OCI-LY7 (cell line): ENCODE data around the gene SMC6. TPM values are rescaled to one million over a fixed set of nuclear protein-coding genes. Genes with fewer than 3 reads are reported as not detected.

Experiments used
- BruUV-seq: library from RNA; stranded (reverse); fragments of 400-500 nt; replicated peaks from 2 replicates; lab custom pipeline; 2021; lab: Mats Ljungman, UMichigan
- CTCF ChIA-PET: fragments of 300-600 bp; sonication (Branson Sonifier 250); formaldehyde crosslinking; loops from one replicate; lab custom pipeline; 2022; ENCODE audit warnings: antibody characterized with exemption; ENCODE audit not compliant: unreplicated experiment; lab: Charles Lee
- POLR2A ChIA-PET: fragments of 300-600 bp; sonication (Branson Sonifier 250); formaldehyde crosslinking; loops from one replicate; lab custom pipeline; 2022; ENCODE audit warnings: antibody characterized with exemption; lab: Charles Lee
- DNase-seq: peaks from one replicate; pipeline ENCODE4 v3.0.0-alpha.2; 2015; ENCODE audit warnings: low spot score
- H2AFZ ChIP-seq: fragments of 200-600 bp; sonication (generic), shearing (Covaris generic); 2 replicates; pipeline ENCODE4 v1.6.1; 2014; ENCODE audit warnings: mild to moderate bottlenecking, antibody characterized with exemption, low read length, moderate library complexity
- H3K27ac ChIP-seq: fragments of 200-600 bp; sonication (generic); 2 replicates; pipeline ENCODE4 v1.5.1; 2014; ENCODE audit warnings: mixed run types, low read depth, mild to moderate bottlenecking, moderate library complexity, low read length, inconsistent platforms; ENCODE audit not compliant: poor library complexity, severe bottlenecking
- H3K36me3 ChIP-seq: fragments of 200-600 bp; sonication (generic); 2 replicates; pipeline ENCODE4 v1.6.1; 2014; ENCODE audit warnings: mild to moderate bottlenecking, antibody characterized with exemption, low read length, moderate library complexity, mixed read lengths; ENCODE audit not compliant: insufficient read depth
- H3K4me1 ChIP-seq: fragments of 200-600 bp; sonication (generic); 2 replicates; pipeline ENCODE4 v1.5.1; 2014; ENCODE audit warnings: mild to moderate bottlenecking, low read length; ENCODE audit not compliant: insufficient read depth, poor library complexity, severe bottlenecking
- H3K4me2 ChIP-seq: fragments of 200-600 bp; sonication (generic); 2 replicates; pipeline ENCODE4 v1.6.1; 2014; ENCODE audit warnings: mild to moderate bottlenecking, low read length
- H3K4me3 ChIP-seq: fragments of 200-600 bp; sonication (generic); 2 replicates; pipeline ENCODE4 v1.5.1; 2014; ENCODE audit warnings: mild to moderate bottlenecking, low read depth, low read length; ENCODE audit not compliant: poor library complexity, severe bottlenecking
- H3K79me2 ChIP-seq: fragments of 200-600 bp; sonication (generic); 2 replicates; pipeline ENCODE4 v1.6.1; 2016; ENCODE audit warnings: low read depth, mild to moderate bottlenecking, low read length, moderate library complexity, mixed read lengths; ENCODE audit not compliant: insufficient read depth
- H3K9me2 ChIP-seq: fragments of 200-600 bp; sonication (generic); 2 replicates; pipeline ENCODE4 v1.6.1; 2016; ENCODE audit warnings: mild to moderate bottlenecking, low read length, mixed read lengths; ENCODE audit not compliant: insufficient read depth
- H3K9me3 ChIP-seq: fragments of 200-600 bp; sonication (generic); 2 replicates; pipeline ENCODE4 v1.6.1; 2014; ENCODE audit warnings: mild to moderate bottlenecking, mixed run types, low read length, mixed read lengths
- H4K20me1 ChIP-seq: fragments of 200-600 bp; sonication (generic); 2 replicates; pipeline ENCODE4 v1.6.1; 2014; ENCODE audit warnings: mild to moderate bottlenecking, antibody characterized with exemption, low read length, moderate library complexity, mixed read lengths; ENCODE audit not compliant: insufficient read depth
- CTCF ChIP-seq: fragments of 200-600 bp; sonication (generic); conservative IDR thresholded peaks from 2 replicates; pipeline ENCODE4 v1.5.1; 2014; ENCODE audit warnings: mild to moderate bottlenecking, antibody characterized with exemption, low read length, moderate library complexity, mixed read lengths
- EZH2phosphoT487 ChIP-seq: fragments of 200-600 bp; sonication (generic); IDR thresholded peaks from 2 replicates; pipeline ENCODE4 v1.6.1; 2018; ENCODE audit warnings: low read depth, borderline replicate concordance, mild to moderate bottlenecking, mixed run types, antibody characterized with exemption, low read length, moderate library complexity, mixed read lengths
- intact Hi-C: fragments of 100-400 bp; cut with micrococcal nuclease; formaldehyde crosslinking; loops from one replicate; pipeline ENCODE4 v1.10.0; 2022; ENCODE audit not compliant: unreplicated experiment
- total RNA-seq, 2 experiments: library from RNA; depleted of rRNA in 1 of 2; stranded (reverse); fragments of >200 nt in 1 of 2; shearing (Covaris generic) in 1 of 2; gene quantifications; 2 replicates each; pipeline ENCODE4 v1.2.3, GENCODE V29; 2014 to 2022

SMC6 gene
- total RNA-seq, 2 experiments from 2014 or later, result 37.0 to 62.4 TPM

DNA sequence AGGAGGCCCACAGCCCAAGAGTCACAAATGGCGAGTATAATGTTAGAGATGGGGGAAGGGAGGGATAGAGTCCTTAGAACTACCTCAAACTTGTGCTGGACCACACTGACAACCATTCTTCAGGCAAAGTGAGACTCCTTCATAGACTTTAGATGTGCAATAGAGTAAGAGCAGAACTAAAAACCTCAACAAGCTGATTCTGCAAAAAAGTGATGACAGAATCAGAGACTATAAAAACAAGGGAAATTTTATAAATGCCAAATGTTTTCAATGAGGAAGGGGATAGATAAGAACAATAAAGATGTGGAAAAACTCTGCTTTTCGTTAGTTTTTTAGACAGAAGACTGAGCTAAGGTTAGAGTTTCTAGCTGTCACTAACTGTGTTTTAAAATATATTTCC, 17.7 kb downstream of the SMC6 start:
- H3K9me2 ChIP-seq, result no peaks in the 10 kb centered on the region
- H3K9me3 ChIP-seq, result no peaks in the 10 kb centered on the region
- H4K20me1 ChIP-seq, result no peaks in the 10 kb centered on the region
- no peak overlapping the region for H3K4me3 ChIP-seq
- intact Hi-C loops, result no loop called here
- POLR2A ChIA-PET, result interaction anchor here (0.8 to 1.4 kb wide), 4 partner anchors 11 to 53 kb away, joined by 3 to 5 read pairs (median 4); partner anchors contain the start of gene GEN1
- H3K36me3 ChIP-seq, result peaks cover 97% of the 10 kb centered on the region
- TF ChIP-seq CTCF (no peak), EZH2phosphoT487 (no peak)
- H3K4me1 ChIP-seq, result no peaks in the 10 kb centered on the region
- H3K27ac ChIP-seq, result no peak overlapping the region
- no peaks in the 10 kb centered on the region for H3K79me2 ChIP-seq
- no peak overlapping the region for H3K4me2 ChIP-seq
- H2AFZ ChIP-seq, result no peak overlapping the region
- no TSS peak for BruUV-seq
- DNase-seq, result no peak
- CTCF ChIA-PET, result no interaction called here

DNA sequence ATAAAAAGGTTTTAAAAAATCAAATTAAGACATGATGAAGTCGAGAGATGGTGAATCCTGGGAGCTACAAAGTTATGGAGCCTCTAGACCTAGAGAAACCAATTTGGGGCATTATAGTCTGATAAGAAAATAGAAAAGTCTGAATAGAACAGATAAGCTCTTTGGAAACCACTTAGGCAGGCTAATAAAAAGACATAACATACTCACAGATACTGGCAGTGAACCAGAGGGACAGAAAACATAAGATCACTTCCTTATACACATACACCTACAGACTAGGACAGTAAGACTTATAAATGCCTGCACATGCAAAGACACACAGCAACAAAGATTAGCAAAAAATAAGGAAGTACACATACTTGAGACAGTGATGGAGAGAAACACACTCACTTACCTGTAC, 20.0 kb downstream of the SMC6 start:
- TF ChIP-seq EZH2phosphoT487 (no peak), CTCF (no peak)
- H3K27ac ChIP-seq, result no peak overlapping the region
- CTCF ChIA-PET, result no interaction called here
- H3K4me1 ChIP-seq, result no peaks in the 10 kb centered on the region
- no peak overlapping the region for H3K4me3 ChIP-seq
- H3K9me3 ChIP-seq, result no peaks in the 10 kb centered on the region
- no peaks in the 10 kb centered on the region for H3K9me2 ChIP-seq
- H3K36me3 ChIP-seq, result peaks cover 94% of the 10 kb centered on the region
- BruUV-seq, result no TSS peak
- H3K79me2 ChIP-seq, result no peaks in the 10 kb centered on the region
- intact Hi-C loops, result no loop called here
- no peak for DNase-seq
- H3K4me2 ChIP-seq, result no peak overlapping the region
- H2AFZ ChIP-seq, result no peak overlapping the region
- POLR2A ChIA-PET, result interaction anchor here (0.6 to 1.6 kb wide), 7 partner anchors 10 to 73 kb away, joined by 3 to 9 read pairs (median 3); partner anchors contain the start of genes GEN1 and SMC6
- H4K20me1 ChIP-seq, result no peaks in the 10 kb centered on the region

- Histone ChIP-seq H4K20me1 (no peaks in the 10 kb centered on the region), H3K4me2 (no peak overlapping the region), H3K4me1 (no peaks in the 10 kb centered on the region), H3K27ac (no peak overlapping the region), H3K79me2 (no peaks in the 10 kb centered on the region), H3K4me3 (no peak overlapping the region), H3K9me3 (no peaks in the 10 kb centered on the region), H3K36me3 (peaks cover 85% of the 10 kb centered on the region), H3K9me2 (no peaks in the 10 kb centered on the region), H2AFZ (no peak overlapping the region)
- BruUV-seq, result no TSS peak
- ChIA-PET POLR2A (interaction anchor here (0.6 to 0.7 kb wide), 4 partner anchors 18 to 143 kb away, joined by 3 to 7 read pairs (median 3); no protein-coding TSS in a partner anchor), CTCF (no interaction called here)
- no peak for DNase-seq
- TF ChIP-seq EZH2phosphoT487 (no peak), CTCF (no peak)
- intact Hi-C loops, result no loop called here
Measured at GRCh38 chr2:17729880-17730279, 23.7 kb downstream of the SMC6 start.
